Body of pancreas (tissue), 4 donors: ENCODE results near the gene PAN3. TPM values are rescaled to one million over a fixed set of nuclear protein-coding genes. Genes with fewer than 3 reads are reported as not detected.

Experiments
- ATAC-seq: fragments of 150-250 bp; one replicate; pipeline ENCODE4 v1.9.1; 2016
- DNase-seq, 4 donors: peaks; one replicate each; pipeline ENCODE4 v3.0.0-alpha.2; 2019
- H3K27ac ChIP-seq, 4 donors: fragments of 200-600 bp; sonication (generic); 1 replicate in 3 of 4; 2 replicates in 1 of 4; pipeline versions ENCODE4 v1.5.1 to v1.6.1; 2016 to 2019; ENCODE audit warnings: mild to moderate bottlenecking in 1 of 4, mixed read lengths in 1 of 4, moderate library complexity in 1 of 4
- H3K27me3 ChIP-seq, 2 donors: fragments of 200-600 bp; sonication (generic); one replicate each; pipeline ENCODE4 v1.6.0; 2016; ENCODE audit warnings: mild to moderate bottlenecking in 1 of 2
- H3K36me3 ChIP-seq, 2 donors: fragments of 200-600 bp; sonication (generic); replicated peaks in 1 of 2; 2 replicates each; pipeline ENCODE4 v1.5.1; 2016; ENCODE audit warnings: low read depth in 2 of 2; ENCODE audit not compliant: insufficient read depth in 1 of 2
- H3K4me1 ChIP-seq: fragments of 200-600 bp; sonication (generic); one replicate; pipeline ENCODE4 v1.6.0; 2016
- H3K4me3 ChIP-seq, 2 donors: fragments of 200-600 bp; sonication (generic); 1 replicate in 1 of 2; 2 replicates in 1 of 2; pipeline ENCODE4 v1.5.1; 2016 to 2019
- H3K9me3 ChIP-seq, 3 donors: fragments of 200-600 bp; sonication (generic); 1 replicate in 2 of 3; 2 replicates in 1 of 3; pipeline ENCODE4 v1.5.1; 2016
- CTCF ChIP-seq, 7 experiments: fragments of 450-650 bp in 4 of 7; fragments of 200-600 bp in 3 of 7; sonication (generic) in 3 of 7; IDR thresholded peaks; one replicate each; pipeline ENCODE4 v1.5.1; 2016 to 2019; ENCODE audit warnings: antibody characterized with exemption in 7 of 7
- POLR2A ChIP-seq, 3 donors: fragments of 450-650 bp; IDR thresholded peaks; one replicate each; pipeline ENCODE4 v1.6.1; 2016; ENCODE audit warnings: antibody characterized with exemption in 3 of 3, mild to moderate bottlenecking in 2 of 3
- WGBS, 2 donors: methylation state at CpG; one replicate each; pipeline ENCODE4 v1.1.5; 2017; 5-methylcytosine and 5-hydroxymethylcytosine counted together
- intact Hi-C: fragments of 100-400 bp; cut with DNase I; formaldehyde crosslinking; loops from one replicate; pipeline ENCODE4 v1.15.1; 2023
- total RNA-seq, 2 donors: library from RNA; depleted of rRNA; stranded (reverse); fragments of >200 nt; gene quantifications; one replicate each; pipeline ENCODE4 v1.1.0, GENCODE V29; 2016

Gene PAN3
- total RNA-seq, 2 donors from 2014 or later = 31.4 to 36.3 TPM

GRCh38 chr13:28337166-28338005, 199.0 kb downstream of the PAN3 start:
- intact Hi-C loops = no loop called here
- no peak for ATAC-seq
- no peak overlapping the region for H3K27ac ChIP-seq
- no peaks in the 10 kb centered on the region for H3K9me3 ChIP-seq
- no peaks in the 10 kb centered on the region for H3K27me3 ChIP-seq
- no peaks in the 10 kb centered on the region for H3K36me3 ChIP-seq
- WGBS, 2 donors = 42 to 49% methylated on average over 4 of the region's 4 CpGs
- DNase-seq = no peak
- no peak for TF ChIP-seq POLR2A (IDR thresholded peaks at IDR 0.05)
- TF ChIP-seq CTCF (IDR thresholded peaks at IDR 0.05) = no peak
- H3K4me1 ChIP-seq = no peaks in the 10 kb centered on the region
- H3K4me3 ChIP-seq = no peak overlapping the region

- no peak for DNase-seq
- Histone ChIP-seq H3K27me3 (no peaks in the 10 kb centered on the region), H3K4me1 (no peaks in the 10 kb centered on the region), H3K4me3 (no peak overlapping the region), H3K9me3 (no peaks in the 10 kb centered on the region), H3K27ac (no peak overlapping the region), H3K36me3 (no peaks in the 10 kb centered on the region)
- intact Hi-C loops = no loop called here
- ATAC-seq = no peak
- no peak for TF ChIP-seq POLR2A (IDR thresholded peaks at IDR 0.05)
- no peak for TF ChIP-seq CTCF (IDR thresholded peaks at IDR 0.05)
- 59 to 68% methylated on average over 4 of the region's 4 CpGs for WGBS, 2 donors
These were observed 199.7 kb downstream of the PAN3 start for GRCh38 chr13:28338006-28338574.

- intact Hi-C loops = no loop called here
- no peaks in the 10 kb centered on the region for H3K4me1 ChIP-seq
- no peak overlapping the region for H3K4me3 ChIP-seq
- ATAC-seq (no peak), DNase-seq (no peak)
- H3K27me3 ChIP-seq = no peaks in the 10 kb centered on the region
- no peaks in the 10 kb centered on the region for H3K9me3 ChIP-seq
- WGBS, 2 donors = 61 to 84% methylated on average over 5 to 6 of the region's 6 CpGs
- no peaks in the 10 kb centered on the region for H3K36me3 ChIP-seq
- TF ChIP-seq POLR2A (IDR thresholded peaks at IDR 0.05) (no peak), CTCF (IDR thresholded peaks at IDR 0.05) (no peak)
- no peak overlapping the region for H3K27ac ChIP-seq
These were observed 200.4 kb downstream of the PAN3 start for GRCh38 chr13:28338742-28339141.

- ATAC-seq = no peak
- Histone ChIP-seq H3K9me3 (no peaks in the 10 kb centered on the region), H3K36me3 (no peaks in the 10 kb centered on the region), H3K4me1 (no peaks in the 10 kb centered on the region), H3K4me3 (no peak overlapping the region), H3K27me3 (no peaks in the 10 kb centered on the region), H3K27ac (no peak overlapping the region)
- intact Hi-C loops = no loop called here
- no peak for TF ChIP-seq CTCF (IDR thresholded peaks at IDR 0.05)
- no peak for TF ChIP-seq POLR2A (IDR thresholded peaks at IDR 0.05)
- no peak for DNase-seq
- WGBS, 2 donors = 84 to 85% methylated on average over 2 of the region's 2 CpGs
These were observed 201.1 kb downstream of the PAN3 start for GRCh38 chr13:28339419-28339818.
